Stimulated activated CD8-positive, alpha-beta memory T cell treated with anti-CD3 and anti-CD28 coated beads, Interleukin-4, amount 100 ng/mL, for 24 hours (primary cell): Measurements from ENCODE around the gene NCDN.

ENCODE experiments used
- DNase-seq: peaks from one replicate; pipeline ENCODE4 v3.0.0-alpha.2; 2020; ENCODE audit warnings: low read depth

NCDN gene

DNA sequence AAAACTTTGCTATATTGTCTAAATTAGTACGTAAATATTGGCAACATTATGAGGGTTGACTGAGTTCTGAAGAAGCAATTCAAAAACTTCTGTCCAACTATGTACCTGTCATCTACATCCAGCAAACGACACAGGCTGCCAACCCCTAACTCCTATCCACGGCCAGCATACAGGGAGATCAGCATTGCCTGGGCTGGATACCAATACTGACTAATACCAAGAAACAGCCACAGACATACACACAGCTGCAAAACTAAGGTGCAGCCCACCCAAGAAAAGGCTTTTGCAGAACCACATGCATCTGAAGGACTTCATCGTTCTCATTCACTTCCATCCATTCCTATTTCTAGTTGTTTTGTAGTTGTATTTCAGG is 2.4 kb upstream of the NCDN start:
- DNase-seq: no peak

GRCh38 chr1:35555601-35556477 is 1.8 kb upstream of the NCDN start:
- DNase-seq: no peak

DNA sequence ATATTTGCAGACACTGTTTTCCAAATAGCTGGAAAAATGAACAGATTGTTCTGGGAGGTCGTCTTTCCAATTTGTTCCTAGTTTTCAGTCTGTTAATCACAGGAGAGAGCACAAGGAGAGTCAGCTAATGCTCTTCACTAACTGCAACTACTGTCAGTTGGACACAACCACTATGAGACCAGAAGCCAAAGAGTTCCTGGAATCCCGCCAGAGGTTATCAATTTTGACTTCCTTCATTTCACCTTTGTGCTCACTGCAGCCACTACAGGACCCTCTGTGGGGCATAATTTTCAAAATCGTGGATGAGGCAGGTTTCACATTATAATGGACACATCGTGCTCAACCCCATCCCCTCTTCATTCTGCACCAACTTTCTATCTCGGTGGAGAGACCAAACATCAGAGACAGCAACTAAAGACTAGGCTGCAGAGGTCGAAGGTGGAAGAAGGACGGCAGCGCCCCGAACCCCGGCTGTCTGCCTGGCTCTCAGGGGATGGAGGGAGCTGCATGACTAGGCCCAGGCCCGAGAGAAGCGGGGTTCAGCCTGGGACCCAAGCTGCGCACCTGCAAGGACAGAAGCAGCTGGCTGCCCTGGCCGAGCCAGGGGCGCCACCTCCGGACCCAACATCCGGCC is 998 bp upstream of the NCDN start:
- DNase-seq: no peak

DNA sequence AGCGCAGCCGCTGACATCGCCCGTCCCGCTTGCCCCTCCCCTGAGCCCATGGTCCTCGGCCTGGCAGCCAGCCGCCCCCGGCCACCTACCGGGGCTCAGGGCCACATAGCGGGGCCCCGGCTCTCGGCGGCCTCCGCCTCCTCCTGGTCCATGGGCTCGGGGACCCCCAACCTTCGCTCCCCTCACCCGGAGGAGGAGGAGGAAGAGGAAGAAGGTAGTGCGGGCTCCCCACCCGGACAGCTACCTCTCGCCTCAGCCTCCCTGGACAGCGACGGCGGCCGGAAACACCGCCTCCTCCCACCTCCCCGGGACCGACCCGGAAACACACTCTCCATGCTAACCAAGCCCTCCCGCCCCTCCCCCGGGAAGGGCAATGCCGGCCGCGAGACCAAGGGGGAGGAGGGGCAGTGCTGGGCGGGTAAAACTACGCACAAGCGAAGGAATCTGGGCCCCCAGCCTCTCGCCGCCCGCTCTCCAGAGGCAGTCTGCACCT is 435 bp upstream of the NCDN start, which contains the start of gene KIAA0319L:
Gene KIAA0319L (minus strand): TSS at position 286 of the 493 bp plus-strand sequence. CDS start 2,912 bp downstream, outside the sequence.
- no peak for DNase-seq

GRCh38 chr1:35558374-35559316 is 1.0 kb downstream of the NCDN start:
- no peak for DNase-seq

DNA sequence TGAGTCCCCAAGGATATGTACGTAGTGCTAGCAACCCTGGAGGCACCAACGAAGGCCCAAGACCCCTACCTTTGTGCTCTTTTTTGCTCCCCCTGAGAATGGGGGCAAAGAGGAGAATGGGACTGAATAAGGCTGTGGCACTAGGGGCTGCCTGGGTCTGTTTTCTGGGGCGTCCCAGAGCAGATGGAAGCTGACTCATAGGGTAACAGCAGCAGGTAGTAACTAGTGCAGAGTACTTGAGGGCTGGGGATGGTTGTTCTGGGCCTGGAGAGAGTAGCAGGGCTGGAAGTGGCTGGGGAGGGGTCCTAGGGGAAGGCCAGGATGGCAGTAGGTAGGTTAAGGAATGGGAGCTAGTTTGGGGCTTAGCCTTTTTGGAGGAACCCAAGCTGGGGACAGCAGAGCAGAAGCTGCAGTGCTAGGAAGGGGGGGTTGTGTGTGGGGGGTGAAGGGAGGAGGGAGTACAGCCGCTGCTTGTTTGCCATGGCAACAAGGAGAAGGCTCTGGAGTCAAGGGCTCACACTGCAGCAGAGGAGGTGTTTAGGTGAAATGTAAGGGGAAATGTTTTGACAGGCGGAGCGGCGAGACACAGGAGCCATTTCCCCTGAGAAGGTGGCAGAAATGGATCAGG is 1.8 kb downstream of the NCDN start:
- no peak for DNase-seq

DNA sequence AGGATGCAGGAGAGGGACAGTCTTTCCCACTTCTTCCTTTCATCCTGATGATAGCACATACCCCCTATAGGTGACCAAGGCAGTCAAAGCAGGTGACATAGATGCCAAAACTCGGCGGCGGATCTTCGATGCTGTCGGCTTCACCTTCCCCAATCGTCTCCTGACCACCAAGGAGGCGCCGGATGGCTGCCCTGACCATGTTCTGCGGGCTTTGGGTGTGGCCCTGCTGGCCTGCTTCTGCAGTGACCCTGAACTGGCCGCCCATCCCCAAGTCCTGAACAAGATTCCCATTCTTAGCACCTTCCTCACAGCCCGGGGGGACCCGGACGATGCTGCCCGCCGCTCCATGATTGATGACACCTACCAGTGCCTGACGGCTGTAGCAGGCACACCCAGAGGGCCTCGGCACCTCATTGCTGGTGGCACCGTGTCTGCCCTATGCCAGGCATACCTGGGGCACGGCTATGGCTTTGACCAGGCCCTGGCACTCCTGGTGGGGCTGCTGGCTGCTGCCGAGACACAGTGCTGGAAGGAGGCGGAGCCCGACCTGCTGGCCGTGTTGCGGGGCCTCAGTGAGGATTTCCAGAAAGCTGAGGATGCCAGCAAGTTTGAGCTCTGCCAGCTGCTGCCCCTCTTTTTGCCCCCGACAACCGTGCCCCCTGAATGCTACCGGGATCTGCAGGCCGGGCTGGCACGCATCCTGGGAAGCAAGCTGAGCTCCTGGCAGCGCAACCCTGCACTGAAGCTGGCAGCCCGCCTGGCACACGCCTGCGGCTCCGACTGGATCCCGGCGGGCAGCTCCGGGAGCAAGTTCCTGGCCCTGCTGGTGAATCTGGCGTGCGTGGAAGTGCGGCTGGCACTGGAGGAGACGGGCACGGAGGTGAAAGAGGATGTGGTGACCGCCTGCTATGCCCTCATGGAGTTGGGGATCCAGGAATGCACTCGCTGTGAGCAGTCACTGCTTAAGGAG is 2.9 kb downstream of the NCDN start:
- no peak for DNase-seq

DNA sequence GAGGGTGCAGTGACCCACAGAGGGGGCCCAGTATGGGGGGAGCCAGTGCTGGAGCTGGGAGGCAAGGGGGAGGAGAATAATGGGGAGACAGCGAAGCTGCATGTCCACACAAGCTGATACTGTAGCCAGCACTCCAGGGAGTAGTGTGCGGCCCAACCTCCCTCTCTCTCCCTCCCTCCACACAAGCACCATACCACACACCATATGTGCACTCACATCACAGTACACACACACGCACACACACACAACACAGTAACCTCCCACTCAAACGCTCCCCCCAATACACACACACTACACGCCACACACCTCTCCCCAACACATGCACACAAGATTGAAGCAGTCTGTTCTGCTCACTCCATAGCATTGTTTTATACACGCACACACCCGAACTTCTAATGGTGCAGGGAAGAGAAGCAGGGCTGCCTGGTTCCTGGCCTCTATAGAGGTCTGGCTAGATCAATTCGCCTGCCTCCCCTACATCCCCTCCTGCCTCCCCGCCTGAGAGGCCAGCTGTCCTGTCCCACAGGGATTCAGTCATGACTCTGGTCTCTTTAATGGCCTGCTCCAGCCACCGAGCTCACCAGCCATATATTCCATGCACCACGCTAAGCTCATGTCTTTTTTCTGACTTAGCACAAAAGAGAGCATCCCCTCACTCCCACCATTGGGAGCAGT is 3.8 kb downstream of the NCDN start:
- no peak for DNase-seq

- no peak for DNase-seq
Measured at GRCh38 chr1:35561972-35562680, 4.5 kb downstream of the NCDN start.

- no peak for DNase-seq
Measured at GRCh38 chr1:35563166-35563565, 5.6 kb downstream of the NCDN start.

- peak; percentile 65 for DNase-seq
Measured at GRCh38 chr1:35564037-35564883, 6.7 kb downstream of the NCDN start.

- no peak for DNase-seq
Measured at GRCh38 chr1:35564884-35565741, 7.5 kb downstream of the NCDN start.

GRCh38 chr1:35565742-35566133 is 8.1 kb downstream of the NCDN start:
- DNase-seq: no peak

DNA sequence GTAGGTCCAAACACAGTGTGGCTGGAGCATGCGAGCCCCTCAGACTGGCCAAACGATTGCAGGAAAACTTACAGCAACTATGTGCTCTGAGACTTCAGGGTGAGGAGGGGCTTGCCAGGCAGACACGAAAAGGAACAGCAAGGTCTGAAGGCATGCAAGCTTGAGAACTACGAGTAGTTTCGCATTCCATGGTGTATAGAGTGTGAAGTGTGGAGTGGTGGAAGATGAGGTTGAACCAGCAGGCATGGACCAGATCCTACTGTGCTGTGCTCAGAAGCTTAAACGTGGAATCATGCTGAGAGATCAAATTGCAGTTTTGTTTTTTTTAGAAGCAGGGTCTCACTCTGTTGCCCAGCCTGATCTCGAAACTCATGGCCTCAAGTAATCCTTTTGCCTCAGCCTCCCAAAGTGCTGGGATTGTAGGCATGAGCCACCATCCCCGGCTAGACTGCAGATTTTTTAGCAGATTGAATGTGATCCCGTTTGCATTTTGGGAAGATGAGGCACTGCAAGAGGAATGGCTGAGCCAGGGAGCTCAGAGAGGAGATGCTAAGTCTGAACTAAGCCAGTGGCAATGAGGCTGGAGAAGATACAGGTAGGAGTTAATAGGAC is 10.5 kb downstream of the NCDN start:
- no peak for DNase-seq

- peak; percentile 44 for DNase-seq
Measured at GRCh38 chr1:35568975-35569395, 11.4 kb downstream of the NCDN start.

- DNase-seq: no peak
Measured at GRCh38 chr1:35569936-35570335, 12.3 kb downstream of the NCDN start.

GRCh38 chr1:35570589-35571137 is 13.1 kb downstream of the NCDN start:
- no peak for DNase-seq
